Measurements from ENCODE around the gene OR9Q2. TPM values are rescaled to one million over a fixed set of nuclear protein-coding genes. Genes with fewer than 3 reads are reported as not detected.

OR9Q2 gene
- total RNA-seq, 4 donors from 2014 or later: not detected

DNA sequence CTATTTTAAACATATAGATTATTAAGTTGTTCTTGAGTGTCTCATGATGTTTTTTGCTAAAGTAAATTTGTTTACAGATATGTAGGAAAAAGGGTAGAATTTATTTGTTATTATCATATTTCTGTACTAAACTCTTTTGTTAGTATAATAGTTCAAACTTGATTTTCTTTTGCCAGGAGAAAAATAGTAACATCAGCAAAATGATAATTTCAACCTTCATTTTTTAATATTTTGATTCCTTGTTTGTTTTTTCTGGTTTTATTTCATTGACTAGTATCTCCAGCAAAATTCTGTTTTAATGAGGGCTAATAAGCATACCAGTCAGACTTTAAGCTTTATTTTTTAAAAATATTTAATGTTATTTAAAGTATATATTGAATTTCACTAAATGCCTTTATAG is 27.6 kb downstream of the OR9Q2 start:
- Histone ChIP-seq H3K27me3 (no peaks in the 10 kb centered on the region), H3K4me1 (no peaks in the 10 kb centered on the region), H3K36me3 (no peaks in the 10 kb centered on the region), H3K27ac (no peak overlapping the region), H3K4me3 (no peak overlapping the region), H3K9me3 (no peaks in the 10 kb centered on the region)
- no peak for ATAC-seq
- TF ChIP-seq POLR2AphosphoS5 (IDR thresholded peaks at IDR 0.05): no peak
- no peak for TF ChIP-seq EP300 (IDR thresholded peaks at IDR 0.05)
- no peak for TF ChIP-seq POLR2A (IDR thresholded peaks at IDR 0.05)
- TF ChIP-seq, protein P1, sequence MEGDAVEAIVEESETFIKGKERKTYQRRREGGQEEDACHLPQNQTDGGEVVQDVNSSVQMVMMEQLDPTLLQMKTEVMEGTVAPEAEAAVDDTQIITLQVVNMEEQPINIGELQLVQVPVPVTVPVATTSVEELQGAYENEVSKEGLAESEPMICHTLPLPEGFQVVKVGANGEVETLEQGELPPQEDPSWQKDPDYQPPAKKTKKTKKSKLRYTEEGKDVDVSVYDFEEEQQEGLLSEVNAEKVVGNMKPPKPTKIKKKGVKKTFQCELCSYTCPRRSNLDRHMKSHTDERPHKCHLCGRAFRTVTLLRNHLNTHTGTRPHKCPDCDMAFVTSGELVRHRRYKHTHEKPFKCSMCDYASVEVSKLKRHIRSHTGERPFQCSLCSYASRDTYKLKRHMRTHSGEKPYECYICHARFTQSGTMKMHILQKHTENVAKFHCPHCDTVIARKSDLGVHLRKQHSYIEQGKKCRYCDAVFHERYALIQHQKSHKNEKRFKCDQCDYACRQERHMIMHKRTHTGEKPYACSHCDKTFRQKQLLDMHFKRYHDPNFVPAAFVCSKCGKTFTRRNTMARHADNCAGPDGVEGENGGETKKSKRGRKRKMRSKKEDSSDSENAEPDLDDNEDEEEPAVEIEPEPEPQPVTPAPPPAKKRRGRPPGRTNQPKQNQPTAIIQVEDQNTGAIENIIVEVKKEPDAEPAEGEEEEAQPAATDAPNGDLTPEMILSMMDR (IDR thresholded peaks at IDR 0.05): no peak

DNA sequence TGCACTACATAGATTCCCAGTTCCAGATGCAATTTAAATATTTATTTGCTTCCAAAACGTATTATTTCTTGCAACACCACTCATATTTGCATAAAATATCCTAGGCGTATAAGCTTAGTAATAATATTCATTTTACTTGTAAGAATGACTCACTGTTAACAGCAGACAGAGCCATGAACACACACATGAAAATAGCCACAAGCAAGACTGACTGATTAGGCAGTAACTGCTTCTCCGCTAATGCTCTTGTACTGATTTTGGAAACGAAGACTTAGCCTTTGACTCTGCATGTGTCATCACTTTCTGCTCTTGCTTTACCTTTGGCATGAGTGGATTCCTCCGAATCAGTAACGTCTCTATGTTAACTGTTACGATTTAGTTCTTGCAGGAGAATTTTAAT is 33.9 kb downstream of the OR9Q2 start:
- Histone ChIP-seq H3K27me3 (no peaks in the 10 kb centered on the region), H3K4me3 (no peak overlapping the region), H3K27ac (no peak overlapping the region), H3K36me3 (no peaks in the 10 kb centered on the region), H3K4me1 (no peaks in the 10 kb centered on the region), H3K9me3 (no peaks in the 10 kb centered on the region)
- ATAC-seq: no peak
- TF ChIP-seq POLR2A (IDR thresholded peaks at IDR 0.05): no peak
- TF ChIP-seq EP300 (IDR thresholded peaks at IDR 0.05): no peak
- TF ChIP-seq POLR2AphosphoS5 (IDR thresholded peaks at IDR 0.05): no peak
- TF ChIP-seq, protein P1 (IDR thresholded peaks at IDR 0.05): no peak
- WGBS, 2 donors (ENCODE audit: low coverage in 1 of 2): 65 to 70% methylated on average over 6 to 7 of the region's 7 CpGs

DNA sequence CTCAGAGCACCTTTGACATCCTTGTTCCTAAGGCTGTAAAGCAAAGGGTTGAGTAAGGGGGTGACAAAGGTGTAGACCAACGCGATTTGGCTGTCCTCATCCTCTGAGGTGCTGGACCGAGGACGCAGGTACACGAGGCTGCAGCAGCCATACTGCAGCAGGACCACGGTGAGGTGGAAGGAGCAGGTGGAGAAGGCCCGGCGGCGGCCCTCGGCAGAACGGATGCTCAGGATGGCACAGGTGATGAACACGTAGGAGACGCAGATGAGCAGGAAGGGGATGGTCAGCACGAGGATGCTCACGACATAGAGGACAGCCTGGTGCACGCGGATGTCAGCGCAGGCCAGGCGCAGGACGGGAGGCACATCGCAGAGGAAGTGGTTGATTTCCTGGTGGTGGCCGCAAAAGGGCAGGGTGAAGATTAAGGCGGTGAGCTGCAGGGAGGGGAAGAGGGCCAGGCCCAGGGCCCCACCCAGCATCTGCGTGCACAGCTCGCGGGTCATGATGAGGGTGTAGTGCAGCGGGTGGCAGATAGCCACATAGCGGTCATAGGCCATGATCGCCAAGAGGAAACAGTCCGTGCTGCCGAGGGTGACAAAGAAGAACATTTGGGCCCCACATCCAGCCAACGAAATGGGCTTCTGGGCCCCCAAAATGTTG is 39.2 kb downstream of the OR9Q2 start:
- Histone ChIP-seq H3K27ac (no peak overlapping the region), H3K36me3 (no peaks in the 10 kb centered on the region), H3K27me3 (no peaks in the 10 kb centered on the region), H3K9me3 (no peaks in the 10 kb centered on the region), H3K4me1 (no peaks in the 10 kb centered on the region), H3K4me3 (no peak overlapping the region)
- TF ChIP-seq POLR2A (IDR thresholded peaks at IDR 0.05): no peak
- 40 to 89% methylated on average over 1 to 26 of the region's 32 CpGs for WGBS, 2 donors (ENCODE audit: low coverage in 1 of 2)
- ATAC-seq: no peak

Other genes starting within 250 kb of the OR9Q2 start
- gene OR9Q1, start 165.2 kb upstream of the OR9Q2 start, total RNA-seq: not detected
- not detected for gene OR6Q1, start 158.1 kb upstream of the OR9Q2 start, total RNA-seq
- gene OR9I1, start 63.5 kb upstream of the OR9Q2 start, total RNA-seq: not detected
- not detected for gene OR1S2, start 15.1 kb downstream of the OR9Q2 start, total RNA-seq
- not detected for gene OR1S1, start 23.6 kb downstream of the OR9Q2 start, total RNA-seq
- gene OR10Q1, start 39.8 kb downstream of the OR9Q2 start, total RNA-seq: not detected
- gene OR10W1, start 79.2 kb downstream of the OR9Q2 start, total RNA-seq: not detected
- not detected for gene OR5B17, start 170.0 kb downstream of the OR9Q2 start, total RNA-seq
- not detected for gene OR5B3, start 217.8 kb downstream of the OR9Q2 start, total RNA-seq
- gene OR5B2, start 239.1 kb downstream of the OR9Q2 start, total RNA-seq: not detected